GM18868 (cell line): ENCODE measurements around the gene TUBG2.
A peak's percentile ranks its signal among the peaks of the same experiment; 100 is the strongest.
"Not testable (repeated sequence)": the region's sequence is repeated elsewhere in the genome, so short reads cannot be mapped to it uniquely, and the experiment has no call there.

Experiments used
- ATAC-seq: cut with Tn5 transposase; IDR thresholded peaks from one replicate; pipeline ENCODE4 v1.9.1; 2021; ENCODE audit warnings: mild to moderate bottlenecking, moderate library complexity; ENCODE audit not compliant: unreplicated experiment

Gene TUBG2

DNA sequence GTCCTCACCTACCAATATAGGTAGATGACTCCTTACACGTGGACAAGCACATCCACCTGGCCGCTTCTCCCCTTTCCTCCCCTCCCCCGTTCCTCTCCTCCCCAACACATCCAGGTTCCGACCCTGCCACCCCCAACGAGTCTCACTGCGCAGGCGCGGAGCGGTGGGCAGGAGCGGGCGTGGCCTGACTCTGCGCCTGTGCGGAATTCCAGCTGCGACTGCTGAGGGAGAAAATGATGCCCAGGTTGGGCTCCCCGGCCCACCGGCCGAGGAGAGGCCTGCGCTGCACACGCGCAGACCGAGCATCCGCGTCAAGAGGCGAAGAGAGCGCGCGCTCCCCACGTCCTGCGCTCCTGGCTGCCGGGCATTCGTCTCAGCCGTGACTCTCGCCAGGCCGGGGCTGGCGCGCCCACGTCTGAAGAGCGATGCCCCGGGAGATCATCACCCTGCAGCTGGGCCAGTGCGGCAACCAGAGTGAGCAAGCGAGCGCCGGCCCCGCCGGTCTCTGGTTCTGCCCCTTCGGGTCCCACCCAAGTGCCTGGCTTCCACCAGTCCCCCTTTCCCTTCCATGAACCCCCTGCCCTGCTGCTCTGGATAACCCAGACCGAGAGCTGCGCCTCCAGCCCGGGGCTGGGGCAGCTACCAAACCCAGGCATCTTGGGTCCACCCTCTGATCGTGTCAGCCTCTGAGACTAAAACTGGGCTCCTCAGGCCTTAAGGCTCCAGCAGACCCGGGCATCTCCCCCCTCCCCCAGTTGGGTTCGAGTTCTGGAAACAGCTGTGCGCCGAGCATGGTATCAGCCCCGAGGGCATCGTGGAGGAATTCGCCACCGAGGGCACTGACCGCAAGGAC lies at the start of gene TUBG2:
Gene TUBG2, plus strand, starts transcription at position 206 of the 853 bp plus-strand sequence. Its CDS starts 220 bp downstream, at position 426.
- peak; percentile 51 for ATAC-seq

DNA sequence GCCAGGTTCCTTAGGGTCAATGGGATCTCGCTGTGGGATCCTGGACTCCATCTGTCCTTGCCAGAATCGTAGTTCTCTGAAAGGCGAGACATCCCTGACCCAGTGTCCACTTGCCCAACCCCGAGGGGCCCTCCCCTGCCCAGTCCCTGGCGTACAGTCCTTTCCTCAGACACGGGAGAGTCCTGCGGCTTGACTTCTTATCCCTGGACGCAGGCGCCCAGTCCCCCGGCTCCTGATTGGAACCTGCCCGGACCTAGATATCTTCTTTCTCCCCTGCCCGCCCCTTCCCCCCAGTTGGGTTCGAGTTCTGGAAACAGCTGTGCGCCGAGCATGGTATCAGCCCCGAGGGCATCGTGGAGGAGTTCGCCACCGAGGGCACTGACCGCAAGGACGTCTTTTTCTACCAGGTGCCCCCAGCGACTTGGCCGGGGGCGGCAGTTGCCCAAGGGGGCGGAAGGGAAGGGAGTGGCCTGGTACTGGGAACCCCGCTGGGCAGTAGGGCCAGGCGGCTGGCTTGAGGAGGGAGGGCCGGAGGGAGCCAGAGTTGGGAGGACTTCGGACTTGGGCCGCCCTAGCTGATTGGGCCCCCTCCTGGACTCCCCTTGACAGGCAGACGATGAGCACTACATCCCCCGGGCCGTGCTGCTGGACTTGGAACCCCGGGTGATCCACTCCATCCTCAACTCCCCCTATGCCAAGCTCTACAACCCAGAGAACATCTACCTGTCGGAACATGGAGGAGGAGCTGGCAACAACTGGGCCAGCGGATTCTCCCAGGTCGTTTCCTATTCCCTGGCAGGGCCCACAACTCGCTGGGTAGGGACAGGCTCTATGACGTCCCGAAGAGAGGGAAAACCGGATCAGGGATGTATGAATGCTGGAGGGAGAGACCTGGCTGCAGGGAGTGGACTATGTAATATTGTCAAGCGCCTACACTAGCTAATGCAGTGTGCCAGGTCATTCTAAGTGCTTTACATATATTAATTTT lies 49.0 kb upstream of the TUBG2 start:
- ATAC-seq = peak; percentile 2

DNA sequence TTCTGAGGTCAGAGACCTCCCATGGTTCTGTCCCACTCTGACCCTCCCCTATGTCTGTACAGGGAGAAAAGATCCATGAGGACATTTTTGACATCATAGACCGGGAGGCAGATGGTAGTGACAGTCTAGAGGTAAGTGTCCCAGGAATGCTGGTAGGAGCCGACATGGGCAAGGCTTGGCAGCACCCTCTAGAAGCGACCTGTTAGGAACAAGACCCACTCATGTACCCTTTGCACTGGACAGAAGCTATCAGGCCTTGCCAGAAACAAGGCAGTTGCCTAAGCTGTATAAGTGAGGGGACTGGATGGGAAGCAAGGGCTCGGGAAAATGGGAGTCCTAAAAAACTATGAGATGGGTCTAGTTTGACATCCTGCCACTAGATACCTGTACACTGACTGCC lies 47.1 kb upstream of the TUBG2 start:
- ATAC-seq = no peak

DNA sequence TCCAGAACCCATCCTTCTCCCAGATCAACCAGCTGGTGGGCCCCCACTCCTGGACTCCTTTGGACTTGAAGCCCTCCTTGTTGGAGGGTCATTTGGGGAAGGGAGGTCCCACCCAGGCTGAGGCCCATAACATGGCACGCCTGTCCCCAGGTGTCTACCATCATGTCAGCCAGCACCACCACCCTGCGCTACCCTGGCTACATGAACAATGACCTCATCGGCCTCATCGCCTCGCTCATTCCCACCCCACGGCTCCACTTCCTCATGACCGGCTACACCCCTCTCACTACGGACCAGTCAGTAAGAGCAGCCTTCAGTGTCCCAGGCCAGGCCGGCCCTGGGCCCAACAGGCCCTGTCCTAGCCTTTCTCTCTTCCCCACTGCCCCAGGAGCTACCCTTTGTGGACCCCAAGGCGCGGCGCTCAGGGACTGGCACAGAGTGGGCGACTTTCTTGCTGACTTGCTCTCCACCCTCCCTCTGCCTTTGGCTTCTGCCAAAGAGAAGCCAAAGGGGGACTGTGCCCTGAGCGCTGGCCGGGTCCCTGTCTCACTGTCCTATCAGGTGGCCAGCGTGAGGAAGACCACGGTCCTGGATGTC lies 45.3 kb upstream of the TUBG2 start:
- no peak for ATAC-seq

DNA sequence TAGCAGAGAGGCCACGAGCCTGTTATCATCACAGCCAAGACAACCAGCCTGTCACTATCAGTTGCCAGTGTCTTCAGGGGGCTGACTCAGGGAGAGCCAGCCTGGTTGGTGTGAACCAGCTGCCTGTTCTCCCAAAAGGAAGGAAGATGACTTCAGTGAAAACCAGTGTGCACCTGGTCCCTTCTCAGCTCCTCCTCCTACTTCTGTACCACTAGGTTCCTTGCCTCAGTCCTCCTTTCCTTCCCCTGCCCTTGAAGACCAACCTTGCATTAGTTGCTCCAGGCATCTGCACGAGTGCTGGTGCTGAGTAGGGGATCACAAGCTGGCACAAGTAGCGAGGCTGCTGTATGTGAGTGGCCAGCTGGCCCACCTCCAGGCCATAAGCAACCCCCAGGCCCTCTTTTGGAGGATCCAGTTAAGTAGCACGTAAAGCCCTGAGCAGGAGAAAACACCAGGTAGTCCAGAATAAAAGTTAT lies 41.1 kb upstream of the TUBG2 start:
- ATAC-seq = peak; percentile 14

DNA sequence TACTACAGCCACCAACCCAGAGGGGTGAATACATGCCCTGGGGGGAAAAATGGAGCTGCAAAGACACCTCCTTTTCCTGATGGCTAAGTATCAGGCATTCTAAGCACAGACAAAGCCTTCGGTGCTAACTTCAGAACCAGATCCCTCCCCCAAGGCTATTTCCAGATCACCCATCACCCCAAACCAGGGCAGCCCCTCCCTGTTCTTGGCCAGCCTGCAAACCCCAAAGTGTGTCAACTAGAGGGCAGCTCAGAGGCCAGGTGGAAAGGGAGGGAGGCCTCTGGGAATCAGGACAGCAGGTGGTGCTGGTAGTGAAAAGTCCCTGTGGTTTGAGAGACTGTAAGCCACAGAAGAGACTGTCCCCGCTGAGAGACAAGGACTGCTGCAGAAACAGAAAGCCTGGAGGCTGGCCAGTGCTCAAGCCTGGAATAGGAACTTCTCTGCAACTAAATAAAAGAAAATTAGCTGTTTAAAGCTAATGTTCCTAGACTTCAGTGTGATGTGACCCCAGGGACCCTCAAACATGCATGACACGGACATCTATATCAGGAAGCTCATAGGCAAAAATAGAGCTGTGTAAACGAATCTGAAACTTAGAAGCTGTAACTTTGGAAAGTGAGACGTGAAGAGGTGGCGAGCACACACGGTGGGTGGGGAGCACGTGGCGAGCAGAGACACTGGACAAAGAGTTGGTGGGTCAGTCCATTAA lies 40.5 kb upstream of the TUBG2 start:
- peak; percentile 76 for ATAC-seq

DNA sequence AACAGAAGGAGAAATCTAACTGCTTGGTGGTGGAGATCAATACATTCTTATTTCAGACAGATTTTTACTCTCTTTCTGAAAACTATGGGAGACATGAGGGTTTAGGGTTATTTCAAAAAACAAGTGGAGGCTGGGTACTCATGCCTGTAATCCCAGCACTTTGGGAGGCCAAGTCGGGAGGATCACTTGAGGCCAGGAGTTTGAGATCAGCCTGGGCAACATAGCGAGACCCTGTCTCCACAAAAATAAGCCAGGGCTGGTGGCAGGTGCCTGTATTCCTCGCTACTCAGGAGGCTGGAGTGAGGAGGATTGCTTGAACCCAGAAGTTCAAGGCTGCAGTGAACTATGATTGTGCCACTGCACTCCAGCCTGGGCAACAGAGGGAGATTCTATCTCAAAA lies 37.1 kb upstream of the TUBG2 start:
- ATAC-seq = not testable (repeated sequence)

DNA sequence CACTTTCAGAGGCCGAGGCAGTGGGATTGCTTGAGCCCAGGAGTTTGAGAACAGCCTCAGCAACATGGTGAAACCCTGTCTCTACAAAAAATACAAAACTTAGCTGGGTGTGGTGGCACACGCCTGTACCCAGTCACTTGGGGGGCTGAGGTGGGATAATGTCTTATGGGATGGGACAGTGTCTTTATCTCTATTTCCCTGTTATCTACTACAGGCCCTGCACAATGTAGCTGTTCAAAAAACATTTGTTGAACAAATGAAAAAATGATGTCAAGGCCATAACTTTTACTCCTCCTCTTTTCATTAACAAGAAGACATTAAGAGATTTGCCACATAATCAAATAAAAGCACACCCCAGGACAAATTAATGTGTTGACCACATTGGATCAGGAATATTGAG lies 35.8 kb upstream of the TUBG2 start:
- ATAC-seq = no peak

DNA sequence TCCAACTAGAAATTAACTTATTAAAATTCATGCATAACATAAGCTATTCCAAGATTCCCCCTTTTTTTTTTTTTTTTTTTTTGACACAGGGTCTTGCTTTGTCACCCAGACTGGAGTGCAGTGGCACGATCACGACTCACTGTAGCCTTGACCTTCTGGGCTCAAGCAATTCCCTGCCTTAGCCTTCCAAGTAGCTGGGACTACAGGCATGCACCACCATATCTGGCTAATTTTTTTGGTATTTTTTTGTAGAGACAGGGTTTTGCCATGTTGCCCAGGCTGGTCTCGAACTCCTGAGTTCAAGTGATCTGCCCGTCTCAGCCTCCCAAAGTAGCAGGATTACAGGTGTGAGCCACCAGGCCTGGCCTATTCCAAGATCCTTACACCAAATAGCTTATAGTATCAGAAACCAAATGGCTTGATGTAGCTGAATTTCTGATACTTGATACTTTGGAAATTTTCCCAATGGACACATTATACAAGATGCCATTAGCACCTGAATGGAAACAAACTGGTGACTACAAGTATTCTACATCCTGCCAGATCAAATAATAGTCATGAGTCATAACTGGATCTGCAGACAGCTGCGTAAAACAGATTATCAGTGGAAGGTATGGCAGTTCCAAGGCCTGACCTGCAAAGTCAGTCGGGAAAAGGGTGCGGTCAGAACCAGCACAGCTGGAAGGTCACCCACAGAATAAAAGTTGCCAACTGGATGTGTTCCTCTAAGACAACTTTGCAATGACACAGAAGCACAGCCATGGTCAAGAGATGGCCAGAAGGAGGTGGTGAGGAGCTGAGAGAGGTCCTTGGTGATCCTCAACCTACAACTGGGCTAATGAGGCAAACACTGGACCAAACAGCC lies 35.1 kb upstream of the TUBG2 start:
- ATAC-seq = no peak

DNA sequence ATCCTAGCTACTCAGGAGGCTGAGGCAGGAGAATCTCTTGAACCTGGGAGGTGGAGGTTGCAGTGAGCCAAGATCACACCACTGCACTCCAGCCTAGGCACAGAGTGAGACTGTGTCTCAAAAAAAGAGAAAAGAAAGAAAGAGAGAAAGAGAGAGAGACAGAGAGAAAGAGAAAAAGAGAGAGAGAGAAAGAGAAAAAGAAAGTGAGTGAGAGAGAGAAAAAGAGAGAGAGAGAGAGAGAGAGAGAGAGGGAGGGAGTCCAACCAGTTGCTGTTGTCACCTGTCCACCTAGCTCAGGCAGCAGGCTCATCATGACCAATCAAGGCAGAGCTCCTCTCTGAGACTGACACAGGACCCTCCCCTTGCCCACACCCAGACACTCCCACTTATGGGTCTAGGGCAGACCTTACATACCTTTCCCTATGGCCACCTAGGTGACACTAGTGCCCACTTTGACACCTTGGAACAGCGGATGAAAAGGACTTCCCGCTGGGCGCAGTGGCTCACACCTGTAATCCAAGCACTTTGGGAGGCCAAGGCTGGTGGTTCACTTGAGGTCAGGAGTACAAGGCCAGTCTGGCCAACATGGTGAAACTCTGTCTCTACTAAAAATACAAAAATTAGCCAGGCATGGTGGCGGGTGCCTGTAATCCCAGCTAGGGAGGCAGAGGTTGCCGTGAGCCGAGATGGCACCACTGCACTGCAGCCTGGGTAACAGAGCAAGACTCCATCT lies 31.9 kb upstream of the TUBG2 start:
- not testable (repeated sequence) for ATAC-seq

DNA sequence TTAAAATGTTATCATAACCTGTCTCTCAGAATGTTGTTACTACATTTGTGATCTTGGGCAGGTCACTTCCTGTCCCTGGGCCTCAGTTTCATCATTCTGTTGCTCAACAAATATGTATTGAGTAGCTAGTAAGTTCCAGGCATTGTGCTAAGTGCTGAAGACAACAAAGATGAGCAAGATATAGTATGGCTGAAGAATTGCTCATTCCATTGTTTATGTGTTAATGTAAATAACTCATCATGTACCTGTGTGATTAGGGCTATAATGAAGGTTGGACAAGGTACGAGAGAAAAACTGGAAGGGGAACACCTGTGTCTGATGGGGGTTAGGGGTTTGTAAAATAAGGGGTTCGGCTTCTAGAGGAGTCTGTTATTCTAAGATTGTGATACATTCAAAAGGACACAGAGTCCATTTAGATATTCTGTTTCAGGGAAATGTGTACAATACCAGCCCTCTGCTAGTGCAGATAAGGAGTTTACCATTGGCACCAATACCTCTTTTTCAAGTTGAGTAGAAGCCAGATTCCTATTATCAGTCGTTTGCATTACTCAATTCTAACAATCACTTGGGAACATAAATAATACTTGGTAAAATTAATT lies 29.6 kb upstream of the TUBG2 start:
- no peak for ATAC-seq

DNA sequence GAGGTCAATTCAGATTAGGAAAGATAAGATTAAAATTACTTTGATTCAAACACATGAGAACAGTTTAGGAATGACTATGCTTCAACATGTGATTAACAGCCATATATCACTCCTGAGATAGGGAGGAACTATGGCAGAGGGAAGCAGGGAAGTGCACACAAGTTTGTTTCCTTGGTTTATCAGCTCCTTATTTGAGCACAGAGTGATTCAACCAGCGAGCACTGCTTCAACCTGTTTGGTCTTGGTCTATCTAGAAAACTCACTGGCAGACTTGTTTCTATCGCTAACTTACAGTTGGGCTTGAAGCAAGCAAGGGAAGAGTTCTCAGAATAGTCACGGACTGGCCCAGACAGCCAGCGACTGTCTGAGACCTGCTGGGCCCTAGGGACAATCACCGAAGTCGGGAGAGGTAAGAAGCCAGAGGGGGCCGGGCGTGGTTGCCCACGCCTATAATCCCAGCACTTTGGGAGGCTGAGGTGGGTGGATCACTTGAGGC lies 26.1 kb upstream of the TUBG2 start:
- ATAC-seq = no peak

DNA sequence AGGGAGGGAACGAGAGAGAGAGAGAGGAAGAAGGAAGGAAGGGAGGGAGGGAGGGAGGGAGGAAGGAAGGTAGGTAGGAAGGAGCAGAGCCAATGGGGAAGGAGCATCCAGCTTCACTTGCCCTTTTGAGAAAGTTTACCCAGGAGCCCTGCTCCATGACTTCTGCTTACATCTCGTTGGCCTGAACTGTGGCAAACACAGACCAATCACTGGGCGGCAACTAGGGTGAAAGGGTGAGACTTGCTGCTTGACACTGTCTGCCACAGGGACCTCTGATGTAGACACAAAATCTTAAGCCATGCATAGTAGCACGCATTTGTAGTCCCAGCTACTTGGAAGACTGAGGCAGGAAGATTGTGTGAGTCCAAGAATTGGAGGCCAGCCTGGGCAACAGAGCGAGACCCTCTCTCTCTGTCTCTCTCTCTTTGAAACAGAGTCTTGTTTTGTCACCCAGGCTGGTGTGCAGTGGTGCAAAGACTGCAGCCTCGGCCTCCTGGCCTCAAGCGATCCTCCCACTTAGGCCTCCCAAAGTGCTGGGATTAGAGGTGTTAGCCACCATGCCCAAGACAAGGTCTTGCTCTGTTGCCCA lies 19.5 kb upstream of the TUBG2 start:
- ATAC-seq = no peak

DNA sequence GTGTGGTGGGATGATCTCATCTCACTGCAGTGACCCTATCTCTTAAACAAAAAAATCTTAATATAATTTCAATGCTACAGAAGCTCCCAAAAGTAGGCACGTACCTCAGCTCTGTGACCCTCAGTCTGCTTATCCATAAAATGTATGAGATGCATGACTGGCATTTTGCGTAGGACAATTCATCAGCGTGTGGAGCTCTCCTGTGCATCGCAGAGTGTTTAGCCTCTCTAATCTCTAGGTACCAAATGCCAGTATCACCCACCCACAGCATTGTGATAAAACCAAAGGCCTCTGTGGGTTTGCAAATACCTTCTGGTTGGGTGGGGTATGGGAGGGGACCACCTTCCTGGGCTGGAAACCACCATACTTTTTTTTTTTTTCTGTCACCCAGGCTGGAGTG lies 19.0 kb upstream of the TUBG2 start:
- no peak for ATAC-seq

DNA sequence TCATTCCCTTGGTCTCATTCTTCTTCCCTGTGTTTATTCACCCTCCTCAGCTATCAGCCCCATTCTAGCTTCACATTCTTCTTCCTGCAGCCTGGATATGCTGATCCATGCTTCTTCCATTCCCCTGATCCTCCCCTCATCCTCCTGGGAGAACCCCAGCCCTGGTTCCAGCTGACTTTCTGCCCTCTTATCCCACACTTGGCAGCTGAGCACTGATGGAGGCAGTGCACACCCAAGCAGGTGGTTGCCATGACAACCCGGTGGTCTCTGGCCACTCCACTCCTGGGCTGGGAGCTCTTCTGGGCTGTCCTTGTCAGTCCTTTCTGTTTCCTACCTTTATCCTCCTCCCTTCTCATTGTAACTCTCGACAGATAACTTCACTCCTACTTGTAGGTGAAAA lies 16.7 kb upstream of the TUBG2 start:
- no peak for ATAC-seq

DNA sequence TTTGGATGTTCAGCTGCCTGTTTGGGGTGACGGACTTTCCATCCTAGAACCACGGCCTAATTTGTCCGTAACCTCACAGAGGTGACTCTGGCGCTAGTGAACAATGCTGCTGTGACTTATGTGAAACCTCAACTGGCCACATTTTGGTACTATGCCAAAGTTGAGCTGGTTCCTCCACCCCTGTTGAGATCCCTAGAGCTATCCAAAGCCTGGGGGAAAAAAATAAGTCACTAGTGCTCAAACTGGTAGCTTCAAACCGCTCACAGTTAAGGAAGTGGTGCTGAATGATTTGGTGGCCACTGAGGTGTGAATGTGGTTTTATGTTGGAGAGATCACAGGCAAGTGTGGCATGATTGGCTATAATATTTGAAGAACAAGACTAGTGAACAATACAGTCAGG lies 11.3 kb upstream of the TUBG2 start:
- ATAC-seq = no peak

DNA sequence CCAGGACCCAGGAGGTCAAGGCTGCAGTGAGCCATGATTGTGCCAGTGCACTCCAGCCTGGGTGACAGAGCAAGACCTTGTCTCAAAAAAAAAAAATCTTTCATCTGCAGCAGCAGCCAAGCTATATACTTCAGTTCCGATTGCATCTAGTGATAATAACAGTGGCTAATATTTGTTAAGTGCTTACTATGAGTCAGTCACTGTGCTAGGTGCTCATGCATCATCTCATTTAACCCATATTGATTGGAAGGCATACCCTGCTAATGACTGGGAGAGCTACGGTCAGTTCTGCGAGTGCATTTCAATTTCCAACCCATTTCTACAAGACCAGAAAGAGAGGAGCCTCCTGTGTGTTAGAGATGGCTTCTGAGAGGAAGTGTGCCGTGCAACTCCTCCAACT lies 7.7 kb upstream of the TUBG2 start:
- no peak for ATAC-seq
